Measurements from ENCODE around the gene CENPH.

DNA sequence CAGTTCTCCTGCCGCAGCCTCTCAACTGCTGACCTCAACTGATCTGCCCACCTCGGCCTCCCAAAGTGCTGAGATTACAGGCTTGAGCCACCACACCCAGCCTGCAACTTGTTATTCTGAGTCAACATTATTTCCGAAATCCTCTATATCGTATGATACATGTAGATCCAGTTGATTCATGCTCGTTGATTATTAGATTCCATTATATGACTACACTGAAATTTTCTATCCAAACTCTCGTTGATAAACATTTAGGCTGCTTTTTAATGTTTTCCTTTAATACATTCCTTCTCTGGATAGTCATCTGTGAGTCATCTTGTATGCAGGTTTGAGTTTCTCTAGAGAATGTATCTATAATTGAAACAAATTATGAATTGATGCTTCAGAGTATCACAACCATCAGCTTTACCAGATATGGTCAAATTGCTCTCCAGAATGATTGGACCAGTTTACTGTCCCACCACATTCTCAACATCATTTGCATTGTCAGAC, 49.4 kb downstream of the CENPH start:
- TF ChIP-seq, protein P1, sequence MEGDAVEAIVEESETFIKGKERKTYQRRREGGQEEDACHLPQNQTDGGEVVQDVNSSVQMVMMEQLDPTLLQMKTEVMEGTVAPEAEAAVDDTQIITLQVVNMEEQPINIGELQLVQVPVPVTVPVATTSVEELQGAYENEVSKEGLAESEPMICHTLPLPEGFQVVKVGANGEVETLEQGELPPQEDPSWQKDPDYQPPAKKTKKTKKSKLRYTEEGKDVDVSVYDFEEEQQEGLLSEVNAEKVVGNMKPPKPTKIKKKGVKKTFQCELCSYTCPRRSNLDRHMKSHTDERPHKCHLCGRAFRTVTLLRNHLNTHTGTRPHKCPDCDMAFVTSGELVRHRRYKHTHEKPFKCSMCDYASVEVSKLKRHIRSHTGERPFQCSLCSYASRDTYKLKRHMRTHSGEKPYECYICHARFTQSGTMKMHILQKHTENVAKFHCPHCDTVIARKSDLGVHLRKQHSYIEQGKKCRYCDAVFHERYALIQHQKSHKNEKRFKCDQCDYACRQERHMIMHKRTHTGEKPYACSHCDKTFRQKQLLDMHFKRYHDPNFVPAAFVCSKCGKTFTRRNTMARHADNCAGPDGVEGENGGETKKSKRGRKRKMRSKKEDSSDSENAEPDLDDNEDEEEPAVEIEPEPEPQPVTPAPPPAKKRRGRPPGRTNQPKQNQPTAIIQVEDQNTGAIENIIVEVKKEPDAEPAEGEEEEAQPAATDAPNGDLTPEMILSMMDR (IDR thresholded peaks at IDR 0.05) = no peak
- TF ChIP-seq EZH2 (IDR thresholded peaks at IDR 0.05; ENCODE audit: borderline replicate concordance, insufficient read depth, low read depth, low read length, poor library complexity, severe bottlenecking) = no peak

All from B cell (primary cell).